ENCODE data around the gene GZF1. TPM values are rescaled to one million over a fixed set of nuclear protein-coding genes. Genes with fewer than 3 reads are reported as not detected.

GZF1 gene
- total and polyA plus RNA-seq, 5 donors from 2014 or later, result 3.1 to 24.8 (median 3.4) TPM

DNA sequence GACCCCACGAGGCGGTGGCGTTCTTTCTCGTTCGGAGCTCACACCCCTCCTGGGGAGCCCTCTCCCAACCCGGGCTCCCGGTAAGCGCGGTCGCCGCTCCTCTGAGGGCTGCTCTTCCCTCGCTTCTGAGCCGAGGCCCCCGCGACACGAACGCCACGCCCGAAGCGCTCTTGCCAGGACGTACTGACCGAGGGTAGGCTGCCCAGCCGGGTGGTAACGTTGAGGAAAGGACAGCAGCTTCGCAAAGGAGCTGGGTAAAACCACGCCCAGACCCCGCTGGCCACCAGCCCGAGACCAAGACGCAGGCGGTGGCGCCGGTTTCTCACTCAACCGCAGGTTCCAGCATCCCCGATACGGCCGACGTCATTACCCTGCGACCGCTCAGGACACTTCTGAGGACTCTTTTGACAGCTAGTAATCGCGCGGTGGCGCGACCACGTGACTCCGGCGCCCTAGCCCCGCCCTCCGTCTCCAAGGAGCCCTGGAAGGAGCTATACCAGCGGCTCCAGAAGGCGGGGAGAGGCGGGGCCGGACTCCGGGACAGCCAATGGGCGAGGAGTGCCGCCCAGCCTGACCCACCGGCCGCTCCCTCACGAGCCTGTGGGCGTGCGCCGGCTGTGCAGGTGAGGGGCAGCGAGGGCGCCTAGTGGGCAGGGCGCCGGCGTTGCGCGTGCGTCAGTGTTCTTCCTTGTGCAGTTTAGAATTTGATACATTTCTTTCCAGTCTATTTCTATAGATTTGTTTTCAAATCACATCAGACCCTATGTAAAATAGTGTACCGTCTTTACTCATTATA lies 4.0 kb upstream of the GZF1 start:
- Histone ChIP-seq H3K9me3 (ENCODE audit: control insufficient read depth in 2 of 2, low read length in 2 of 2) (no peaks in the 10 kb centered on the region), H3K4me3 (ENCODE audit: low read depth, low read length) (peak overlapping the region; percentile 86), H3K36me3 (ENCODE audit: control insufficient read depth, insufficient read depth, low read length) (peaks cover 17% of the 10 kb centered on the region), H3K27me3 (ENCODE audit: control insufficient read depth, insufficient read depth, low read length) (no peaks in the 10 kb centered on the region), H3K27ac (ENCODE audit: insufficient read depth, low read length, poor library complexity, severe bottlenecking) (peak overlapping the region; percentile 94), H3K4me1 (ENCODE audit: control insufficient read depth, insufficient read depth, low read length, poor library complexity, severe bottlenecking) (peaks cover 28% of the 10 kb centered on the region)
- Mint-ChIP-seq H3K9me3 (no peaks in the 10 kb centered on the region), H3K27ac (peak overlapping the region; percentile 93 to 99 (median 99)), H3K27me3 (peaks cover 7% of the 10 kb centered on the region), H3K4me3 (peak overlapping the region; percentile 93 to 99 (median 96)), H3K4me1 (peaks cover 9 to 36% (median 23%) of the 10 kb centered on the region in 4 donors), H3K36me3 (peaks cover under 1% of the 10 kb centered on the region)
- DNase-seq, result peak; percentile 99 to 100 (median 99)
- peak; percentile 77 for ATAC-seq (ENCODE audit: low read depth in 2 of 2)

DNA sequence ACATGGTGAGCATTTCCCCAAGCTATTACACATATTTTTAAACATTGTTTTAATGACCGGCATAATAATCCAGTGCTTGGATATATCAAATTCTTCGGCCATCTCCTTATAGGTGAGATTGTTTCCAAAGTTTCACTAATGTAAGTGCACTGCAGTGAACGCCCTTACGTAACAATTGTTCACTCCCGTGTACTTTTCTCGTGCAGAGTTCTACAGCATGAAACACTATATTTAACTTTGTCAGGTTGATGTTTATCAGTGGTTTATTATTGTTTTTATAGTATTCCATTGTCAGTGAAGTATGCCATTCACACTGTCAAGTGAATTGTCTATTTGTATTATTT lies 3.4 kb upstream of the GZF1 start:
- no peak for DNase-seq
- Histone ChIP-seq H3K36me3 (ENCODE audit: control insufficient read depth, insufficient read depth, low read length) (peaks cover 17% of the 10 kb centered on the region), H3K4me3 (ENCODE audit: low read depth, low read length) (peak overlapping the region; percentile 83), H3K4me1 (ENCODE audit: control insufficient read depth, insufficient read depth, low read length, poor library complexity, severe bottlenecking) (peaks cover 34% of the 10 kb centered on the region), H3K9me3 (ENCODE audit: control insufficient read depth in 2 of 2, low read length in 2 of 2) (no peaks in the 10 kb centered on the region), H3K27me3 (ENCODE audit: control insufficient read depth, insufficient read depth, low read length) (no peaks in the 10 kb centered on the region), H3K27ac (ENCODE audit: insufficient read depth, low read length, poor library complexity, severe bottlenecking) (peak overlapping the region; percentile 94)
- Mint-ChIP-seq H3K36me3 (peaks cover 4% of the 10 kb centered on the region), H3K27me3 (peaks cover 7% of the 10 kb centered on the region), H3K4me3 (peak overlapping the region; percentile 93 to 99 (median 96)), H3K4me1 (peaks cover 13 to 42% (median 25%) of the 10 kb centered on the region in 4 donors), H3K9me3 (no peaks in the 10 kb centered on the region), H3K27ac (peak overlapping the region; percentile 17 to 99 (median 99))
- ATAC-seq (ENCODE audit: low read depth in 2 of 2), result no peak

DNA sequence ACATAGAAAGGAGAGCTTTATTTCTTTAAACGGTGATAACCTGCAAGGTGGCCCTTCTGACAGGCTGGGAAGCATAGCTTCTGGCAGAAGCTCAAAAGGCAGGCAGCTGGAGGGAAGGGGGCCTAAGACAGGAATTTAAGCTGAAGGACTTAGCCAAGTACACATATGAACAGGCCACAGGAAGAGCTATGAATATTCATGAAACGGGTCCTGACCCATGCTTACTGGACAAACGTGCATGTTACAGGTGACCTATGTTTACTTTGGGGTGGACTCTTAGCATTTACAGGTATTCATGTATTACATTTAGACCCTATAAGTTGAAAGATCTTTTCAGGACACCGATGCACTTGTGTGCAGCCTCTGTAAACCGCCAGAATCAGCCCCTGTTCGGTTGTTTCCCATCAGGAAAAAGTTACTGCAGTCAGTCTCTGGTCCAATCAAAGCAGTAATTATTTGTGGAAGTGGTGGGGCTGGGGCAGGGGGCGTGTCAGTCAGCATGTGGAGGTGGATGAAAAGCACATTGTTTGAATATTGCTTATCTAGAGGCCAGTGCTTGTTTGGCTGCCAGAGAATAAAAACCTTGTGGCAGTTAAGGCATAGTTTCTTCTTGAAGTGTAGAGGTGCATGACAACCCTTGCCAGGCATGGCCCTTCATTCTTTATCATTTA lies 2.9 kb upstream of the GZF1 start:
- no peaks in the 10 kb centered on the region for H3K9me3 ChIP-seq (ENCODE audit: control insufficient read depth in 2 of 2, low read length in 2 of 2)
- H3K4me3 ChIP-seq (ENCODE audit: low read depth, low read length), result no peak overlapping the region
- no peaks in the 10 kb centered on the region for H3K27me3 ChIP-seq (ENCODE audit: control insufficient read depth, insufficient read depth, low read length)
- Mint-ChIP-seq H3K9me3 (no peaks in the 10 kb centered on the region), H3K36me3 (peaks cover 4% of the 10 kb centered on the region), H3K4me3 (peak overlapping the region; percentile 0 to 99 (median 51)), H3K27me3 (peaks cover 7% of the 10 kb centered on the region), H3K27ac (peak overlapping the region; percentile 17 to 99 (median 99)), H3K4me1 (peaks cover 16 to 42% (median 27%) of the 10 kb centered on the region in 4 donors)
- DNase-seq, result no peak
- H3K36me3 ChIP-seq (ENCODE audit: control insufficient read depth, insufficient read depth, low read length), result peaks cover 14% of the 10 kb centered on the region
- no peak for ATAC-seq (ENCODE audit: low read depth in 2 of 2)
- H3K4me1 ChIP-seq (ENCODE audit: control insufficient read depth, insufficient read depth, low read length, poor library complexity, severe bottlenecking), result peaks cover 34% of the 10 kb centered on the region
- peak overlapping the region; percentile 94 for H3K27ac ChIP-seq (ENCODE audit: insufficient read depth, low read length, poor library complexity, severe bottlenecking)

DNA sequence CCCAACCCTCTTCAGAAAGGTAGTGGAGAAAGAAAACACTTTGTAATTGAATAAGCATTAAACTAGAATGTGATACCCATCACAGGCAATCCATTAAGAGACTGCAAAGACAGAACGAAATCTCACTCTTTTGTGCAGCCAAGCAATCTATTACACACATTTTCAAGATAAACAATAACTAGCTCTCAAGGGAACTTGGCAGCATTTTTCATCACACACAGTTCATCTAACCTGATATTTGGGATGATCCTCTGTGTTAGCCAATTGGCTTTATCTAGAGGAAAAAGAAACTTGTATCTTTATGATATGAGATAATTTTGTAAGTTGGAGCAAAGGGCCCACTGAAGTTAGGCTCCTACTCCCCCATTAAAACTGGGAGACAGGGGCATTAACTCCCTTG lies 1.5 kb upstream of the GZF1 start:
- no peak for DNase-seq
- Histone ChIP-seq H3K27me3 (ENCODE audit: control insufficient read depth, insufficient read depth, low read length) (no peaks in the 10 kb centered on the region), H3K36me3 (ENCODE audit: control insufficient read depth, insufficient read depth, low read length) (no peaks in the 10 kb centered on the region), H3K9me3 (ENCODE audit: control insufficient read depth in 2 of 2, low read length in 2 of 2) (no peaks in the 10 kb centered on the region), H3K4me3 (ENCODE audit: low read depth, low read length) (no peak overlapping the region), H3K4me1 (ENCODE audit: control insufficient read depth, insufficient read depth, low read length, poor library complexity, severe bottlenecking) (peaks cover 36% of the 10 kb centered on the region), H3K27ac (ENCODE audit: insufficient read depth, low read length, poor library complexity, severe bottlenecking) (peak overlapping the region; percentile 95)
- Mint-ChIP-seq H3K4me1 (peaks cover 28 to 51% (median 39%) of the 10 kb centered on the region in 4 donors), H3K27me3 (peaks cover 7% of the 10 kb centered on the region), H3K4me3 (peak overlapping the region; percentile 87 to 98 (median 92)), H3K27ac (peak overlapping the region in 2 of 3 donors; percentile 95 to 96), H3K36me3 (peaks cover 14% of the 10 kb centered on the region), H3K9me3 (no peaks in the 10 kb centered on the region)
- no peak for ATAC-seq (ENCODE audit: low read depth in 2 of 2)

DNA sequence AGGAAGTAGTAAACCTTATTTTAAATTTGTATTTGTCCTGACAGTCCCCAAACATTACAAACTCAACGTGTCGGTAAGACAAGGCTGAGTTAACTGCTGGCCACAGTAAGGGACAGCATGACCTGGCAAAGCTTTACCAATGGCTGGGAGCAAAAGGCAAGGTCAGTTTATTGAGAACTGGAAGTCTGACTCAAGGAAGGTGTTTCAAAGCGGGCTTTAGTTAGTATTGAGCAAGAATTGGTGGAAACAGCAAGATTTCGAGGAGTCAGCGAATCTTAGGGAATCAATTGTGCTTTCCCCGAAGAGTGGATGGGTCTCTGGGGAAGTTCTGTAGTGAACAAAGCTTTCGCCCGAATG lies 885 bp upstream of the GZF1 start:
- Mint-ChIP-seq H3K4me3 (peak overlapping the region; percentile 87 to 98 (median 92)), H3K27ac (peak overlapping the region; percentile 52 to 96 (median 95)), H3K9me3 (no peaks in the 10 kb centered on the region), H3K36me3 (peaks cover 14% of the 10 kb centered on the region), H3K27me3 (peaks cover 7% of the 10 kb centered on the region), H3K4me1 (peaks cover 30 to 51% (median 42%) of the 10 kb centered on the region in 4 donors)
- Histone ChIP-seq H3K4me3 (ENCODE audit: low read depth, low read length) (peak overlapping the region; percentile 87), H3K36me3 (ENCODE audit: control insufficient read depth, insufficient read depth, low read length) (no peaks in the 10 kb centered on the region), H3K9me3 (ENCODE audit: control insufficient read depth in 2 of 2, low read length in 2 of 2) (no peaks in the 10 kb centered on the region), H3K27ac (ENCODE audit: insufficient read depth, low read length, poor library complexity, severe bottlenecking) (peak overlapping the region; percentile 95), H3K27me3 (ENCODE audit: control insufficient read depth, insufficient read depth, low read length) (no peaks in the 10 kb centered on the region), H3K4me1 (ENCODE audit: control insufficient read depth, insufficient read depth, low read length, poor library complexity, severe bottlenecking) (peaks cover 42% of the 10 kb centered on the region)
- DNase-seq (peak in 1 of 3 donors; percentile 24), ATAC-seq (ENCODE audit: low read depth in 2 of 2) (no peak)

DNA sequence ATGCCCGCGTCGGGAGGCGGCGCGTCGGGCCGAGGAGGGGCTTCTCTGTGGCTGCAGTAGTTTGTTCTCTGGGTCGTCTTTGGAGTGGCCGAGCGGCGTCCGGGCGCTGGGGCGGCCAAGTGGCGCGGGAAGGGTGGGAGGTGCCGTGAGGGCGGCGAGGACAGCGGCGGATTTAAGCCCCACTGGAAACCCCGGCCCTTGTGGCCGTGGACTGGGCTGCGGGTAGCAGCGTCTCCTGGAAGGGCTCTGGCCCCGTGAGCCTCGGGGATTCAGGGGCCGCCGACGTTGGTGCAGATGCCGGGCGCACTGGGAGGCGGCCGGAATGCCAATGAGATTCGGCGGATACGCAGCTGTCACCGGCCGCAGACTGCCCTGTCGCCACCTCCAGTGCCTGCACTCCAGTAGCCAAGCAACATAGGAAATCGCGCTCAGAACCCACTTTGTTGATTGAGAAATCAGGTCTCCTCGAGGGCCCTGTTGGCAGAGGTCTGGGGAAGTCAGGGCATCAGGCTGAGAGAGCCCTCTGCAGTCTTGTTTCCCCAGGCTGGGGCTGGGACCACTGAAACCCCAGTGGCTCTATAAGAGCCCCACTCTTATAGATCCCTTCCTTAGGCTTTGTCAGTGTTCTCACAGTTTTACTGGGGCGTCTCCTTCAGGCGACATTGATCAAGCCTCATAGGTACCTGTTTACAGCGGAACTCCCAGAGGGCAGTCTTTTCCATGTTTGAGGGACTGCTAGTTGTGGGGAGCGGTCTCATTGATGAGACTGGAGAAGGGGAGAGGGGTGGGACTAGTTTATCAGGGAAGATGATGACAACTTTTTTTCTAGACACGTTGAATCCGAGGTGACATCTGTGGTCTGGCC lies 642 bp downstream of the GZF1 start:
- H3K36me3 Mint-ChIP-seq, result peaks cover 18% of the 10 kb centered on the region
- peak overlapping the region; percentile 69 to 96 (median 95) for H3K27ac Mint-ChIP-seq
- H3K9me3 ChIP-seq (ENCODE audit: control insufficient read depth in 2 of 2, low read length in 2 of 2), result no peaks in the 10 kb centered on the region
- no peak for ATAC-seq (ENCODE audit: low read depth in 2 of 2)
- no peaks in the 10 kb centered on the region for H3K27me3 ChIP-seq (ENCODE audit: control insufficient read depth, insufficient read depth, low read length)
- no peaks in the 10 kb centered on the region for H3K36me3 ChIP-seq (ENCODE audit: control insufficient read depth, insufficient read depth, low read length)
- peak overlapping the region; percentile 95 for H3K27ac ChIP-seq (ENCODE audit: insufficient read depth, low read length, poor library complexity, severe bottlenecking)
- peak overlapping the region; percentile 94 to 98 (median 96) for H3K4me3 Mint-ChIP-seq
- peaks cover 7% of the 10 kb centered on the region for H3K27me3 Mint-ChIP-seq
- H3K4me3 ChIP-seq (ENCODE audit: low read depth, low read length), result peak overlapping the region; percentile 59
- H3K9me3 Mint-ChIP-seq, result no peaks in the 10 kb centered on the region
- peaks cover 44 to 65% (median 52%) of the 10 kb centered on the region in 4 donors for H3K4me1 Mint-ChIP-seq
- DNase-seq, result peak in 1 of 3 donors; percentile 37
- H3K4me1 ChIP-seq (ENCODE audit: control insufficient read depth, insufficient read depth, low read length, poor library complexity, severe bottlenecking), result peaks cover 47% of the 10 kb centered on the region

DNA sequence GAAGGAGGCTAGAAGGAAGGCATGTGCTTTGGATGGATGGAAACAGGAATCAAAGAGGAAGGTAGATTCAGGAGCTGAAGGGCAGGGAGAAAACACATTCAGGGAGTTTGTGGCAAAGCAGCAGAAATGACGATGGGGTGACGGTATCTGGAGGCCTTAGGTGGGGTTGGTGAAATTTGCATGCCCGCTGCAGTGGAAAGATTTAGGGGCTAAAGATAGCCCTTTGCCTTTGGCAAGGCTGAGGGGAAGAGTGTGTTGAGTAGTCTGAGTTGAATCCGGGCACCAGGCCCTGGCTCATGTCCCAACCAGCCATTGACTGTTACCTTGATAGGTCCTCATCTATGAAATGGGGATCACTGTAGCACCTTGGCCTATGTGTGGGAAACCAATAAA lies 1.3 kb downstream of the GZF1 start:
- Histone ChIP-seq H3K9me3 (ENCODE audit: control insufficient read depth in 2 of 2, low read length in 2 of 2) (no peaks in the 10 kb centered on the region), H3K27me3 (ENCODE audit: control insufficient read depth, insufficient read depth, low read length) (no peaks in the 10 kb centered on the region), H3K4me1 (ENCODE audit: control insufficient read depth, insufficient read depth, low read length, poor library complexity, severe bottlenecking) (peaks cover 47% of the 10 kb centered on the region), H3K36me3 (ENCODE audit: control insufficient read depth, insufficient read depth, low read length) (no peaks in the 10 kb centered on the region), H3K4me3 (ENCODE audit: low read depth, low read length) (peak overlapping the region; percentile 59), H3K27ac (ENCODE audit: insufficient read depth, low read length, poor library complexity, severe bottlenecking) (no peak overlapping the region)
- Mint-ChIP-seq H3K4me1 (peaks cover 40 to 67% (median 53%) of the 10 kb centered on the region in 4 donors), H3K27me3 (peaks cover 7% of the 10 kb centered on the region), H3K9me3 (no peaks in the 10 kb centered on the region), H3K36me3 (peaks cover 18% of the 10 kb centered on the region), H3K27ac (peak overlapping the region in 2 of 3 donors; percentile 95 to 96), H3K4me3 (peak overlapping the region; percentile 94 to 98 (median 96))
- ATAC-seq (ENCODE audit: low read depth in 2 of 2), result no peak
- DNase-seq, result no peak
